Naive thymus-derived CD8-positive, alpha-beta T cell (primary cell): ENCODE measurements around the gene SCNM1. TPM values are rescaled to one million over a fixed set of nuclear protein-coding genes. Genes with fewer than 3 reads are reported as not detected.
"Not testable (repeated sequence)": the region's sequence is repeated elsewhere in the genome, so short reads cannot be mapped to it uniquely, and the experiment has no call there.

Source experiments
- ATAC-seq, 2 donors: fragments of 150-1000 bp; cut with Tn5 transposase in 1 of 2; sonication (Bioruptor Pico), chemical (Tn5 transposase) in 1 of 2; 1 replicate in 1 of 2; 2 replicates in 1 of 2; pipeline ENCODE4 v1.10.0; 2021; ENCODE audit warnings: mild to moderate bottlenecking in 2 of 2, moderate library complexity in 2 of 2
- POLR2A ChIA-PET: fragments of 350-600 bp; sonication (Branson Sonifier 250); formaldehyde crosslinking; loops from one replicate; lab custom pipeline; 2021; ENCODE audit warnings: antibody characterized with exemption; lab: Charles Lee
- DNase-seq, 10 donors: peaks; one replicate each; pipeline versions ENCODE4 v3.0.0 to v3.0.0-alpha.2; 2020 to 2022
- H3K27ac Mint-ChIP-seq, 10 donors: one replicate each; pipeline ENCODE4 v1.8.0; 2020 to 2022; ENCODE audit warnings: mild to moderate bottlenecking in 10 of 10, mixed read lengths in 10 of 10, moderate library complexity in 4 of 10, inconsistent platforms in 1 of 10
- H3K27me3 Mint-ChIP-seq, 5 donors: one replicate each; pipeline ENCODE4 v1.8.0; 2021 to 2022; ENCODE audit warnings: mixed read lengths in 5 of 5
- H3K36me3 Mint-ChIP-seq, 3 donors: one replicate each; pipeline ENCODE4 v1.8.0; 2020 to 2022; ENCODE audit warnings: mixed read lengths in 3 of 3, mild to moderate bottlenecking in 2 of 3, inconsistent platforms in 1 of 3
- H3K4me1 Mint-ChIP-seq, 4 donors: one replicate each; pipeline ENCODE4 v1.8.0; 2021 to 2022; ENCODE audit warnings: mixed read lengths in 4 of 4
- H3K4me3 Mint-ChIP-seq, 10 donors: one replicate each; pipeline ENCODE4 v1.8.0; 2020 to 2022; ENCODE audit warnings: mild to moderate bottlenecking in 10 of 10, mixed read lengths in 10 of 10, moderate library complexity in 6 of 10, inconsistent platforms in 1 of 10
- H3K9me3 Mint-ChIP-seq, 9 donors: one replicate each; pipeline ENCODE4 v1.8.0; 2020 to 2022; ENCODE audit warnings: mixed read lengths in 9 of 9, mild to moderate bottlenecking in 3 of 9, inconsistent platforms in 1 of 9, moderate library complexity in 1 of 9
- polyA plus RNA-seq, 3 donors: library from polyadenylated mRNA; unstranded; fragments of 300-500 nt; fragmentation: Illumina TruSeq; gene quantifications; one replicate each; pipeline ENCODE4 v1.2.3, GENCODE V29; 2021
- total RNA-seq, 8 experiments: library from RNA in 2 of 8; stranded (reverse) in 2 of 8; gene quantifications; one replicate each; pipeline ENCODE4 v1.2.3 and lab custom pipeline; 2021 to 2026

SCNM1 gene
- total and polyA plus RNA-seq, 5 experiments from 2014 or later = 53.7 to 74.2 (median 63.5) TPM

GRCh38 chr1:151196292-151196800 is 30.4 kb downstream of the SCNM1 start:
- DNase-seq (peak in 9 of 10 donors; percentile 19 to 78 (median 51)), ATAC-seq (peak; percentile 12 to 25)
- POLR2A ChIA-PET = interaction anchor here (0.7 to 1.4 kb wide), 3 partner anchors 55 to 144 kb away, joined by 3 to 9 read pairs (median 4); no protein-coding TSS in a partner anchor
- peak overlapping the region in 6 of 10 donors; percentile 13 to 70 (median 42) for H3K4me3 Mint-ChIP-seq
- peaks cover 0 to 6% (median 3%) of the 10 kb centered on the region in 3 donors for H3K36me3 Mint-ChIP-seq
- peaks cover 25 to 38% (median 33%) of the 10 kb centered on the region in 4 donors for H3K4me1 Mint-ChIP-seq
- peak overlapping the region in 2 of 10 donors; percentile 58 to 66 for H3K27ac Mint-ChIP-seq
- peaks cover 0 to 3% (median 0%) of the 10 kb centered on the region in 5 donors for H3K27me3 Mint-ChIP-seq
- no peaks in the 10 kb centered on the region for H3K9me3 Mint-ChIP-seq

GRCh38 chr1:151197863-151198253 is 31.9 kb downstream of the SCNM1 start:
- Mint-ChIP-seq H3K27ac (peak overlapping the region; percentile 93 to 100 (median 97)), H3K4me1 (peaks cover 28 to 47% (median 41%) of the 10 kb centered on the region in 4 donors), H3K4me3 (peak overlapping the region; percentile 94 to 100 (median 97)), H3K27me3 (peaks cover 0 to 3% (median 0%) of the 10 kb centered on the region in 5 donors), H3K9me3 (no peaks in the 10 kb centered on the region), H3K36me3 (peaks cover 0 to 16% (median 9%) of the 10 kb centered on the region in 3 donors)
- ATAC-seq = no peak
- DNase-seq = no peak
- POLR2A ChIA-PET = interaction anchor here (1.2 to 2.0 kb wide), 3 partner anchors 8 to 57 kb away, joined by 3 to 19 read pairs (median 4); partner anchors contain the start of genes PSMD4 and VPS72

GRCh38 chr1:151198254-151199127 is 32.5 kb downstream of the SCNM1 start, which contains the start of gene PIP5K1A:
TSS of gene PIP5K1A (plus strand) at chr1:151198552. CDS start at chr1:151198997, 445 bp downstream.
- H3K9me3 Mint-ChIP-seq = no peaks in the 10 kb centered on the region
- peak within 1 kb of the TSS; percentile 93 to 100 (median 97) for H3K27ac Mint-ChIP-seq
- H3K4me3 Mint-ChIP-seq = peak within 1 kb of the TSS; percentile 94 to 100 (median 97)
- H3K36me3 Mint-ChIP-seq = peaks cover 0 to 22% (median 9%) of the 10 kb centered on the region in 3 donors
- DNase-seq (peak; percentile 96 to 100 (median 98)), ATAC-seq (peak; percentile 96 to 98)
- peaks cover 0 to 3% (median 0%) of the 10 kb centered on the region in 5 donors for H3K27me3 Mint-ChIP-seq
- peaks cover 28 to 49% (median 41%) of the 10 kb centered on the region in 4 donors for H3K4me1 Mint-ChIP-seq
- POLR2A ChIA-PET = interaction anchor here (0.6 to 2.0 kb wide), 7 partner anchors 9 to 198 kb away, joined by 3 to 19 read pairs (median 3); partner anchors contain the start of genes PSMD4 and VPS72

- H3K4me3 Mint-ChIP-seq = peak overlapping the region; percentile 94 to 100 (median 97)
- peak overlapping the region; percentile 93 to 100 (median 97) for H3K27ac Mint-ChIP-seq
- H3K4me1 Mint-ChIP-seq = peaks cover 30 to 63% (median 50%) of the 10 kb centered on the region in 4 donors
- ATAC-seq (no peak), DNase-seq (no peak)
- H3K9me3 Mint-ChIP-seq = no peaks in the 10 kb centered on the region
- H3K27me3 Mint-ChIP-seq = peaks cover 0 to 3% (median 0%) of the 10 kb centered on the region in 5 donors
- POLR2A ChIA-PET = interaction anchor here (0.9 to 2.0 kb wide), 3 partner anchors 10 to 55 kb away, joined by 3 to 19 read pairs (median 5); partner anchors contain the start of genes PSMD4 and VPS72
- peaks cover 0 to 31% (median 9%) of the 10 kb centered on the region in 3 donors for H3K36me3 Mint-ChIP-seq
Measured at GRCh38 chr1:151199873-151200581, 34.1 kb downstream of the SCNM1 start.

- peak overlapping the region in 3 of 10 donors; percentile 49 to 80 (median 73) for H3K27ac Mint-ChIP-seq
- peaks cover 0 to 73% (median 3%) of the 10 kb centered on the region in 3 donors for H3K36me3 Mint-ChIP-seq
- not testable (repeated sequence) for DNase-seq, H3K4me3 Mint-ChIP-seq, H3K27me3 Mint-ChIP-seq, ATAC-seq, H3K9me3 Mint-ChIP-seq
- POLR2A ChIA-PET = interaction anchor here (2.0 kb wide), 1 partner anchor 16 kb away, joined by 6 read pairs; the partner anchor contains the start of gene VPS72
- peaks cover 5 to 36% (median 24%) of the 10 kb centered on the region in 4 donors for H3K4me1 Mint-ChIP-seq
Measured at GRCh38 chr1:151205381-151205965, 39.5 kb downstream of the SCNM1 start.

- Mint-ChIP-seq H3K4me1 (peaks cover 6 to 39% (median 19%) of the 10 kb centered on the region in 4 donors), H3K4me3 (peak overlapping the region in 1 of 10 donors; percentile 15), H3K27ac (peak overlapping the region in 3 of 10 donors; percentile 5 to 92 (median 11)), H3K27me3 (no peaks in the 10 kb centered on the region), H3K9me3 (no peaks in the 10 kb centered on the region), H3K36me3 (peaks cover 0 to 76% (median 4%) of the 10 kb centered on the region in 3 donors)
- ATAC-seq (no peak), DNase-seq (no peak)
- POLR2A ChIA-PET = no interaction called here
Measured at GRCh38 chr1:151210830-151211229, 44.9 kb downstream of the SCNM1 start.

- H3K36me3 Mint-ChIP-seq = peaks cover 0 to 70% (median 7%) of the 10 kb centered on the region in 3 donors
Measured at GRCh38 chr1:151211972-151212705, 46.2 kb downstream of the SCNM1 start.

GRCh38 chr1:151213560-151213959 is 47.6 kb downstream of the SCNM1 start:
- POLR2A ChIA-PET = no interaction called here

More at GRCh38 chr1:151211972-151212705, 46.2 kb downstream of the SCNM1 start:
- Mint-ChIP-seq H3K4me1 (peaks cover 9 to 41% (median 23%) of the 10 kb centered on the region in 4 donors), H3K27me3 (no peaks in the 10 kb centered on the region), H3K4me3 (peak overlapping the region in 7 of 10 donors; percentile 22 to 68 (median 60)), H3K27ac (peak overlapping the region; percentile 11 to 92 (median 70)), H3K9me3 (no peaks in the 10 kb centered on the region)
- POLR2A ChIA-PET = interaction anchor here (0.6 kb wide), 2 partner anchors 17 to 74 kb away, joined by 4 to 5 read pairs; no protein-coding TSS in a partner anchor
- DNase-seq = no peak
- ATAC-seq = no peak

More at GRCh38 chr1:151213560-151213959, 47.6 kb downstream of the SCNM1 start:
- no peak for ATAC-seq
- Mint-ChIP-seq H3K36me3 (peaks cover 0 to 59% (median 7%) of the 10 kb centered on the region in 3 donors), H3K4me1 (peaks cover 9 to 43% (median 27%) of the 10 kb centered on the region in 4 donors), H3K4me3 (peak overlapping the region in 4 of 10 donors; percentile 1 to 27 (median 3)), H3K27me3 (no peaks in the 10 kb centered on the region), H3K27ac (peak overlapping the region in 5 of 10 donors; percentile 33 to 63 (median 52)), H3K9me3 (no peaks in the 10 kb centered on the region)
- DNase-seq = no peak
